GM23338 (cell line): ENCODE data around the gene MSRB1. TPM values are rescaled to one million over a fixed set of nuclear protein-coding genes. Genes with fewer than 3 reads are reported as not detected.

Experiments used
- ATAC-seq: fragments of 200-7000 bp; cut with Tn5 transposase; 3 replicates; pipeline ENCODE4 v1.9.1; 2020
- DNase-seq: peaks from one replicate; pipeline ENCODE4 v3.0.0-alpha.2; 2015; ENCODE audit warnings: low spot score
- H2AFZ ChIP-seq: fragments of 200-600 bp; sonication (generic); 2 replicates; pipeline ENCODE4 v1.8.0; 2016; ENCODE audit warnings: antibody characterized with exemption, mild to moderate bottlenecking, moderate library complexity
- H3F3A ChIP-seq: fragments of 200-600 bp; sonication (generic); replicated peaks from 2 replicates; pipeline ENCODE4 v1.8.0; 2017; ENCODE audit warnings: antibody characterized with exemption, mixed run types, low read depth
- H3K27ac ChIP-seq: fragments of 200-600 bp; sonication (generic); 2 replicates; pipeline ENCODE4 v1.6.1; 2016; ENCODE audit warnings: low read depth
- H3K27me3 ChIP-seq: fragments of 200-600 bp; sonication (generic); 2 replicates; pipeline ENCODE4 v1.8.0; 2016; ENCODE audit warnings: mild to moderate bottlenecking, mixed run types, moderate library complexity; ENCODE audit not compliant: insufficient read depth
- H3K36me3 ChIP-seq: fragments of 200-600 bp; sonication (generic); 2 replicates; pipeline ENCODE4 v1.8.0; 2016; ENCODE audit warnings: mild to moderate bottlenecking; ENCODE audit not compliant: insufficient read depth
- H3K4me1 ChIP-seq: fragments of 200-600 bp; sonication (generic); 2 replicates; pipeline ENCODE4 v1.8.0; 2016; ENCODE audit warnings: mild to moderate bottlenecking, moderate library complexity; ENCODE audit not compliant: insufficient read depth
- H3K4me2 ChIP-seq: fragments of 200-600 bp; sonication (generic); 2 replicates; pipeline ENCODE4 v1.7.1; 2017; ENCODE audit warnings: mixed run types
- H3K4me3 ChIP-seq: fragments of 200-600 bp; sonication (generic); 2 replicates; pipeline ENCODE4 v1.6.1; 2016; ENCODE audit warnings: mixed run types
- H3K79me2 ChIP-seq: fragments of 200-600 bp; sonication (generic); replicated peaks from 2 replicates; pipeline ENCODE4 v1.8.0; 2017; ENCODE audit warnings: mild to moderate bottlenecking; ENCODE audit not compliant: insufficient read depth
- H3K9me2 ChIP-seq: fragments of 200-600 bp; sonication (generic); 2 replicates; pipeline ENCODE4 v1.8.0; 2017; ENCODE audit not compliant: insufficient read depth
- H4K20me1 ChIP-seq: fragments of 200-600 bp; sonication (generic); replicated peaks from 2 replicates; pipeline ENCODE4 v1.8.0; 2017; ENCODE audit warnings: mild to moderate bottlenecking; ENCODE audit not compliant: insufficient read depth
- H3K27ac Mint-ChIP-seq: 2 replicates; pipeline ENCODE4 v1.8.0; 2020; ENCODE audit warnings: inconsistent platforms, mild to moderate bottlenecking, moderate library complexity, mixed read lengths
- H3K27me3 Mint-ChIP-seq: 3 replicates; pipeline ENCODE4 v1.8.0; 2022; ENCODE audit warnings: low read depth, mild to moderate bottlenecking, moderate library complexity, mixed read lengths, inconsistent platforms; ENCODE audit not compliant: insufficient read depth, poor library complexity
- H3K36me3 Mint-ChIP-seq: 3 replicates; pipeline ENCODE4 v1.8.0; 2021; ENCODE audit warnings: low read depth, mild to moderate bottlenecking, inconsistent platforms, moderate library complexity, mixed read lengths
- H3K4me1 Mint-ChIP-seq: 3 replicates; pipeline ENCODE4 v1.8.0; 2020; ENCODE audit warnings: mild to moderate bottlenecking, inconsistent platforms, mixed read lengths
- H3K4me3 Mint-ChIP-seq: 3 replicates; pipeline ENCODE4 v1.8.0; 2021; ENCODE audit warnings: moderate library complexity, mild to moderate bottlenecking, inconsistent platforms, mixed read lengths
- H3K9me3 Mint-ChIP-seq: 3 replicates; pipeline ENCODE4 v1.8.0; 2020; ENCODE audit warnings: moderate library complexity, mild to moderate bottlenecking, inconsistent platforms, mixed read lengths
- CREB1 ChIP-seq: fragments of 250-450 bp; sonication (Bioruptor Pico); IDR thresholded peaks from 2 replicates; pipeline ENCODE4 v1.5.0; 2020; ENCODE audit warnings: low read depth, mild to moderate bottlenecking, moderate library complexity
- EZH2 ChIP-seq: fragments of 200-600 bp; sonication (generic); IDR thresholded peaks from one replicate; pipeline ENCODE4 v1.8.0; 2017; ENCODE audit warnings: antibody characterized with exemption, mild to moderate bottlenecking, low read depth; ENCODE audit not compliant: unreplicated experiment
- EZH2phosphoT487 ChIP-seq: fragments of 200-600 bp; sonication (generic); IDR thresholded peaks from one replicate; pipeline ENCODE4 v1.8.1; 2018; ENCODE audit warnings: antibody characterized with exemption; ENCODE audit not compliant: unreplicated experiment
- JUNB ChIP-seq: IDR thresholded peaks from one replicate; pipeline ENCODE4 v1.6.1; 2016; ENCODE audit warnings: antibody characterized with exemption; ENCODE audit not compliant: unreplicated experiment
- NANOG ChIP-seq: IDR thresholded peaks from 2 replicates; pipeline ENCODE4 v1.6.1; 2016; ENCODE audit warnings: antibody characterized with exemption, borderline replicate concordance
- POLR2AphosphoS5 ChIP-seq: IDR thresholded peaks from 2 replicates; pipeline ENCODE4 v1.6.1; 2016; ENCODE audit warnings: antibody characterized with exemption, low read depth
- STAT1 ChIP-seq: IDR thresholded peaks from one replicate; pipeline ENCODE4 v1.6.1; 2016; ENCODE audit warnings: antibody characterized with exemption; ENCODE audit not compliant: unreplicated experiment
- ZNF114 ChIP-seq: fragments of 250-450 bp; sonication (Bioruptor Pico); IDR thresholded peaks from 2 replicates; pipeline ENCODE4 v1.5.0; 2020; ENCODE audit warnings: mild to moderate bottlenecking, moderate library complexity
- ZNF331 ChIP-seq: fragments of 250-450 bp; sonication (Bioruptor Pico); IDR thresholded peaks from 2 replicates; pipeline ENCODE4 v1.5.0; 2020; ENCODE audit warnings: low read depth, mild to moderate bottlenecking, moderate library complexity
- polyA plus RNA-seq: library from polyadenylated mRNA; unstranded; fragments of >200 nt; fragmentation: Nextera tagmentation; extraction: Ambion mirVana; gene quantifications from 2 replicates; pipeline ENCODE4 v1.2.1, GENCODE V29; 2016
- total RNA-seq: library from RNA; depleted of rRNA; stranded (reverse); fragments of >200 nt; shearing (Covaris generic); gene quantifications from 2 replicates; pipeline ENCODE4 v1.2.3, GENCODE V29; 2014
- TF ChIP-seq, protein P1 (sequence below): IDR thresholded peaks from one replicate; pipeline ENCODE4 v1.6.1; 2018; ENCODE audit warnings: antibody characterized with exemption; ENCODE audit not compliant: unreplicated experiment
- TF ChIP-seq, protein P2 (sequence below): fragments of 250-450 bp; sonication (Bioruptor Pico); IDR thresholded peaks from 2 replicates; pipeline ENCODE4 v1.5.0; 2020; ENCODE audit warnings: mild to moderate bottlenecking, moderate library complexity
- TF ChIP-seq, protein P3 (sequence below): IDR thresholded peaks from 2 replicates; pipeline ENCODE4 v1.6.1; 2016; ENCODE audit warnings: antibody characterized with exemption
- TF ChIP-seq, protein P4 (sequence below), 2 experiments: fragments of 200-600 bp in 1 of 2; sonication (generic) in 1 of 2; conservative IDR thresholded peaks; 2 replicates each; pipeline versions ENCODE4 v1.5.1 to v1.6.1; 2016 to 2017; ENCODE audit warnings: antibody characterized with exemption in 2 of 2, low read depth in 2 of 2, mild to moderate bottlenecking in 2 of 2, moderate library complexity in 1 of 2

Gene MSRB1
- total and polyA plus RNA-seq, 2 experiments from 2014 or later: 30.4 to 31.3 TPM

DNA sequence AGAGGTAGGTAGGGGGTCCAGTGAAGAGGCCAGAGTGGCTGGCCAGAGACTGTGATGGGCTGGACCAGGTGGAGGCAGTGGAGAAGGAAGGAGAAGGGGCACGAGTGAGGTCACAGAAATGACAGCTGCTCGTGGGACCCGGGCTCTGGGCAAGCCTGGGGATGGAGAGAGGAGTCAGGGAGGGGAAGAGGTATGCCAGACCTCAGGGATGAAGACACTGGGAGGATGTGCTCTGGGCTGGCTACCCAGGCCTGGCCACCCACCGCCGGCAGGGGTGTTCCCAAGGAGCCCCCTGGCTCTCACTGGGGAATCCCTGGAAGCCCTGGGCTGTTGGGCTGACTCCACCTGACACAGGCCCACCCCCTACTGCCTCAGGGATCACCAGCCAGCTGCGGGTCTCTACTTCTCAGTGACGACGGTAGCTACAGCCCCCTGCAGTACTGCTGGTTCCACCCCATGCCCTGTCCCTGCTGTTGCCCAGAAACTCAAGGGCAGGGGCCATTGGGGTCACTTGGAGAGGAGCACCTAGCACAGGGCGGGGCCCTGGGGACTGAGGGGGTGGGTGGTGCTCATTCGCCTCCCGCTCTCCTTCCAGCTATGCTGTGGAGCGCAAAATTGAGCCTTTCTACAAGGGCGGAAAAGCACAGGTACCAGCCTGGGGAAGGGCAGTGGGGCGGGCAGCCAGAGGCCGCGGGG, 30.6 kb upstream of the MSRB1 start:
- Mint-ChIP-seq H3K27ac (no peak overlapping the region), H3K9me3 (peaks cover 3% of the 10 kb centered on the region; the same call in 1 of the 3 replicates), H3K27me3 (peaks cover 14% of the 10 kb centered on the region), H3K4me3 (peak overlapping the region; percentile 99; the same call in 2 of the 3 replicates), H3K36me3 (peaks cover 16% of the 10 kb centered on the region), H3K4me1 (peaks cover 12% of the 10 kb centered on the region)
- no peak overlapping the region for H3K27ac ChIP-seq
- DNase-seq (no peak), ATAC-seq (no peak)
- H3K79me2 ChIP-seq: peaks cover 21% of the 10 kb centered on the region
- TF ChIP-seq POLR2AphosphoS5 (no peak), CREB1 (no peak), ZNF114 (no peak), STAT1 (no peak), JUNB (no peak), ZNF331 (CRISPR knock-in tag) (no peak), EZH2phosphoT487 (no peak), EZH2 (no peak), NANOG (no peak)
- TF ChIP-seq, protein P1, sequence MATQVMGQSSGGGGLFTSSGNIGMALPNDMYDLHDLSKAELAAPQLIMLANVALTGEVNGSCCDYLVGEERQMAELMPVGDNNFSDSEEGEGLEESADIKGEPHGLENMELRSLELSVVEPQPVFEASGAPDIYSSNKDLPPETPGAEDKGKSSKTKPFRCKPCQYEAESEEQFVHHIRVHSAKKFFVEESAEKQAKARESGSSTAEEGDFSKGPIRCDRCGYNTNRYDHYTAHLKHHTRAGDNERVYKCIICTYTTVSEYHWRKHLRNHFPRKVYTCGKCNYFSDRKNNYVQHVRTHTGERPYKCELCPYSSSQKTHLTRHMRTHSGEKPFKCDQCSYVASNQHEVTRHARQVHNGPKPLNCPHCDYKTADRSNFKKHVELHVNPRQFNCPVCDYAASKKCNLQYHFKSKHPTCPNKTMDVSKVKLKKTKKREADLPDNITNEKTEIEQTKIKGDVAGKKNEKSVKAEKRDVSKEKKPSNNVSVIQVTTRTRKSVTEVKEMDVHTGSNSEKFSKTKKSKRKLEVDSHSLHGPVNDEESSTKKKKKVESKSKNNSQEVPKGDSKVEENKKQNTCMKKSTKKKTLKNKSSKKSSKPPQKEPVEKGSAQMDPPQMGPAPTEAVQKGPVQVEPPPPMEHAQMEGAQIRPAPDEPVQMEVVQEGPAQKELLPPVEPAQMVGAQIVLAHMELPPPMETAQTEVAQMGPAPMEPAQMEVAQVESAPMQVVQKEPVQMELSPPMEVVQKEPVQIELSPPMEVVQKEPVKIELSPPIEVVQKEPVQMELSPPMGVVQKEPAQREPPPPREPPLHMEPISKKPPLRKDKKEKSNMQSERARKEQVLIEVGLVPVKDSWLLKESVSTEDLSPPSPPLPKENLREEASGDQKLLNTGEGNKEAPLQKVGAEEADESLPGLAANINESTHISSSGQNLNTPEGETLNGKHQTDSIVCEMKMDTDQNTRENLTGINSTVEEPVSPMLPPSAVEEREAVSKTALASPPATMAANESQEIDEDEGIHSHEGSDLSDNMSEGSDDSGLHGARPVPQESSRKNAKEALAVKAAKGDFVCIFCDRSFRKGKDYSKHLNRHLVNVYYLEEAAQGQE: no peak
- TF ChIP-seq, protein P2, sequence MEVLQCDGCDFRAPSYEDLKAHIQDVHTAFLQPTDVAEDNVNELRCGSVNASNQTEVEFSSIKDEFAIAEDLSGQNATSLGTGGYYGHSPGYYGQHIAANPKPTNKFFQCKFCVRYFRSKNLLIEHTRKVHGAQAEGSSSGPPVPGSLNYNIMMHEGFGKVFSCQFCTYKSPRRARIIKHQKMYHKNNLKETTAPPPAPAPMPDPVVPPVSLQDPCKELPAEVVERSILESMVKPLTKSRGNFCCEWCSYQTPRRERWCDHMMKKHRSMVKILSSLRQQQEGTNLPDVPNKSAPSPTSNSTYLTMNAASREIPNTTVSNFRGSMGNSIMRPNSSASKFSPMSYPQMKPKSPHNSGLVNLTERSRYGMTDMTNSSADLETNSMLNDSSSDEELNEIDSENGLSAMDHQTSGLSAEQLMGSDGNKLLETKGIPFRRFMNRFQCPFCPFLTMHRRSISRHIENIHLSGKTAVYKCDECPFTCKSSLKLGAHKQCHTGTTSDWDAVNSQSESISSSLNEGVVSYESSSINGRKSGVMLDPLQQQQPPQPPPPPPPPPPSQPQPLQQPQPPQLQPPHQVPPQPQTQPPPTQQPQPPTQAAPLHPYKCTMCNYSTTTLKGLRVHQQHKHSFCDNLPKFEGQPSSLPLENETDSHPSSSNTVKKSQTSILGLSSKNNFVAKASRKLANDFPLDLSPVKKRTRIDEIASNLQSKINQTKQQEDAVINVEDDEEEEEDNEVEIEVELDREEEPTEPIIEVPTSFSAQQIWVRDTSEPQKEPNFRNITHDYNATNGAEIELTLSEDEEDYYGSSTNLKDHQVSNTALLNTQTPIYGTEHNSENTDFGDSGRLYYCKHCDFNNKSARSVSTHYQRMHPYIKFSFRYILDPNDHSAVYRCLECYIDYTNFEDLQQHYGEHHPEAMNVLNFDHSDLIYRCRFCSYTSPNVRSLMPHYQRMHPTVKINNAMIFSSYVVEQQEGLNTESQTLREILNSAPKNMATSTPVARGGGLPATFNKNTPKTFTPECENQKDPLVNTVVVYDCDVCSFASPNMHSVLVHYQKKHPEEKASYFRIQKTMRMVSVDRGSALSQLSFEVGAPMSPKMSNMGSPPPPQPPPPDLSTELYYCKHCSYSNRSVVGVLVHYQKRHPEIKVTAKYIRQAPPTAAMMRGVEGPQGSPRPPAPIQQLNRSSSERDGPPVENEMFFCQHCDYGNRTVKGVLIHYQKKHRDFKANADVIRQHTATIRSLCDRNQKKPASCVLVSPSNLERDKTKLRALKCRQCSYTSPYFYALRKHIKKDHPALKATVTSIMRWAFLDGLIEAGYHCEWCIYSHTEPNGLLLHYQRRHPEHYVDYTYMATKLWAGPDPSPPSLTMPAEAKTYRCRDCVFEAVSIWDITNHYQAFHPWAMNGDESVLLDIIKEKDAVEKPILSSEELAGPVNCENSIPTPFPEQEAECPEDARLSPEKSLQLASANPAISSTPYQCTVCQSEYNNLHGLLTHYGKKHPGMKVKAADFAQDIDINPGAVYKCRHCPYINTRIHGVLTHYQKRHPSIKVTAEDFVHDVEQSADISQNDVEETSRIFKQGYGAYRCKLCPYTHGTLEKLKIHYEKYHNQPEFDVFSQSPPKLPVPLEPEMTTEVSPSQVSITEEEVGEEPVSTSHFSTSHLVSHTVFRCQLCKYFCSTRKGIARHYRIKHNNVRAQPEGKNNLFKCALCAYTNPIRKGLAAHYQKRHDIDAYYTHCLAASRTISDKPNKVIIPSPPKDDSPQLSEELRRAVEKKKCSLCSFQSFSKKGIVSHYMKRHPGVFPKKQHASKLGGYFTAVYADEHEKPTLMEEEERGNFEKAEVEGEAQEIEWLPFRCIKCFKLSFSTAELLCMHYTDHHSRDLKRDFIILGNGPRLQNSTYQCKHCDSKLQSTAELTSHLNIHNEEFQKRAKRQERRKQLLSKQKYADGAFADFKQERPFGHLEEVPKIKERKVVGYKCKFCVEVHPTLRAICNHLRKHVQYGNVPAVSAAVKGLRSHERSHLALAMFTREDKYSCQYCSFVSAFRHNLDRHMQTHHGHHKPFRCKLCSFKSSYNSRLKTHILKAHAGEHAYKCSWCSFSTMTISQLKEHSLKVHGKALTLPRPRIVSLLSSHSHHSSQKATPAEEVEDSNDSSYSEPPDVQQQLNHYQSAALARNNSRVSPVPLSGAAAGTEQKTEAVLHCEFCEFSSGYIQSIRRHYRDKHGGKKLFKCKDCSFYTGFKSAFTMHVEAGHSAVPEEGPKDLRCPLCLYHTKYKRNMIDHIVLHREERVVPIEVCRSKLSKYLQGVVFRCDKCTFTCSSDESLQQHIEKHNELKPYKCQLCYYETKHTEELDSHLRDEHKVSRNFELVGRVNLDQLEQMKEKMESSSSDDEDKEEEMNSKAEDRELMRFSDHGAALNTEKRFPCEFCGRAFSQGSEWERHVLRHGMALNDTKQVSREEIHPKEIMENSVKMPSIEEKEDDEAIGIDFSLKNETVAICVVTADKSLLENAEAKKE: no peak
- TF ChIP-seq, protein P3, sequence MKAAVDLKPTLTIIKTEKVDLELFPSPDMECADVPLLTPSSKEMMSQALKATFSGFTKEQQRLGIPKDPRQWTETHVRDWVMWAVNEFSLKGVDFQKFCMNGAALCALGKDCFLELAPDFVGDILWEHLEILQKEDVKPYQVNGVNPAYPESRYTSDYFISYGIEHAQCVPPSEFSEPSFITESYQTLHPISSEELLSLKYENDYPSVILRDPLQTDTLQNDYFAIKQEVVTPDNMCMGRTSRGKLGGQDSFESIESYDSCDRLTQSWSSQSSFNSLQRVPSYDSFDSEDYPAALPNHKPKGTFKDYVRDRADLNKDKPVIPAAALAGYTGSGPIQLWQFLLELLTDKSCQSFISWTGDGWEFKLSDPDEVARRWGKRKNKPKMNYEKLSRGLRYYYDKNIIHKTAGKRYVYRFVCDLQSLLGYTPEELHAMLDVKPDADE: no peak
- TF ChIP-seq, protein P4, sequence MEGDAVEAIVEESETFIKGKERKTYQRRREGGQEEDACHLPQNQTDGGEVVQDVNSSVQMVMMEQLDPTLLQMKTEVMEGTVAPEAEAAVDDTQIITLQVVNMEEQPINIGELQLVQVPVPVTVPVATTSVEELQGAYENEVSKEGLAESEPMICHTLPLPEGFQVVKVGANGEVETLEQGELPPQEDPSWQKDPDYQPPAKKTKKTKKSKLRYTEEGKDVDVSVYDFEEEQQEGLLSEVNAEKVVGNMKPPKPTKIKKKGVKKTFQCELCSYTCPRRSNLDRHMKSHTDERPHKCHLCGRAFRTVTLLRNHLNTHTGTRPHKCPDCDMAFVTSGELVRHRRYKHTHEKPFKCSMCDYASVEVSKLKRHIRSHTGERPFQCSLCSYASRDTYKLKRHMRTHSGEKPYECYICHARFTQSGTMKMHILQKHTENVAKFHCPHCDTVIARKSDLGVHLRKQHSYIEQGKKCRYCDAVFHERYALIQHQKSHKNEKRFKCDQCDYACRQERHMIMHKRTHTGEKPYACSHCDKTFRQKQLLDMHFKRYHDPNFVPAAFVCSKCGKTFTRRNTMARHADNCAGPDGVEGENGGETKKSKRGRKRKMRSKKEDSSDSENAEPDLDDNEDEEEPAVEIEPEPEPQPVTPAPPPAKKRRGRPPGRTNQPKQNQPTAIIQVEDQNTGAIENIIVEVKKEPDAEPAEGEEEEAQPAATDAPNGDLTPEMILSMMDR (conservative IDR thresholded peaks at IDR 0.05; ENCODE audit: low read depth in 2 of 2): no peak
- H3K9me2 ChIP-seq: no peaks in the 10 kb centered on the region
- no peaks in the 10 kb centered on the region for H3K36me3 ChIP-seq
- H2AFZ ChIP-seq: no peak overlapping the region
- peaks cover 14% of the 10 kb centered on the region; the same call in 1 of the 2 replicates for H3K4me1 ChIP-seq
- H3F3A ChIP-seq: 0 out of 2 replicates have a peak, but pooled peaks cover 4% of the 10 kb centered on the region
- no peaks in the 10 kb centered on the region; the same call in none of the 2 replicates for H4K20me1 ChIP-seq
- no peak overlapping the region for H3K4me2 ChIP-seq
- H3K27me3 ChIP-seq: no peaks in the 10 kb centered on the region
- no peak overlapping the region for H3K4me3 ChIP-seq
